ENCODE measurements around the gene CHAMP1. TPM values are rescaled to one million over a fixed set of nuclear protein-coding genes. Genes with fewer than 3 reads are reported as not detected.

The CHAMP1 gene
- total RNA-seq, 4 donors from 2014 or later: 10.0 to 26.8 (median 16.3) TPM

GRCh38 chr13:114288157-114288591, 26.1 kb upstream of the CHAMP1 start:
- H3K36me3 ChIP-seq: peaks cover 27 to 80% (median 72%) of the 10 kb centered on the region in 4 donors
- 88% methylated on average over 8 of the region's 8 CpGs for WGBS

GRCh38 chr13:114296448-114296847, 17.9 kb upstream of the CHAMP1 start:
- H3K27me3 ChIP-seq: no peaks in the 10 kb centered on the region
- 88% methylated on average over 10 of the region's 10 CpGs for WGBS
- peaks cover 39 to 90% (median 61%) of the 10 kb centered on the region in 4 donors for H3K36me3 ChIP-seq
- intact Hi-C loops (cut with DNase I): no loop called here
- no peak overlapping the region for H3K4me3 ChIP-seq
- peaks cover 0 to 7% (median 0%) of the 10 kb centered on the region in 4 donors for H3K4me1 ChIP-seq
- TF ChIP-seq EP300 (IDR thresholded peaks at IDR 0.05) (no peak), CTCF (IDR thresholded peaks at IDR 0.05) (no peak), POLR2A (IDR thresholded peaks at IDR 0.05; ENCODE audit: low read depth) (no peak), POLR2AphosphoS5 (IDR thresholded peaks at IDR 0.05) (no peak)
- no peak overlapping the region for H3K27ac ChIP-seq (replicated peaks in 1 of 4)
- no peaks in the 10 kb centered on the region for H3K9me3 ChIP-seq
- DNase-seq (ENCODE audit: extremely low spot score): no peak

More at GRCh38 chr13:114288157-114288591, 26.1 kb upstream of the CHAMP1 start:
- no peak overlapping the region for H3K27ac ChIP-seq (replicated peaks in 1 of 4)
- TF ChIP-seq EP300 (IDR thresholded peaks at IDR 0.05) (no peak), POLR2A (IDR thresholded peaks at IDR 0.05; ENCODE audit: low read depth) (no peak), POLR2AphosphoS5 (IDR thresholded peaks at IDR 0.05) (no peak), CTCF (IDR thresholded peaks at IDR 0.05) (no peak)
- H3K4me1 ChIP-seq: peaks cover under 1 to 22% (median 19%) of the 10 kb centered on the region in 4 donors
- no peaks in the 10 kb centered on the region for H3K9me3 ChIP-seq
- intact Hi-C loops (cut with DNase I): no loop called here
- H3K4me3 ChIP-seq: no peak overlapping the region
- DNase-seq (ENCODE audit: extremely low spot score): no peak
- no peaks in the 10 kb centered on the region for H3K27me3 ChIP-seq

GRCh38 chr13:114296902-114297301, 17.4 kb upstream of the CHAMP1 start:
- DNase-seq (ENCODE audit: extremely low spot score): no peak

GRCh38 chr13:114298866-114299265, 15.4 kb upstream of the CHAMP1 start:
- H3K27ac ChIP-seq (replicated peaks in 1 of 4): no peak overlapping the region
- no peak overlapping the region for H3K4me3 ChIP-seq
- no peak for DNase-seq (ENCODE audit: extremely low spot score)
- TF ChIP-seq POLR2AphosphoS5 (IDR thresholded peaks at IDR 0.05): no peak
- no peak for TF ChIP-seq EP300 (IDR thresholded peaks at IDR 0.05)
- H3K9me3 ChIP-seq: no peaks in the 10 kb centered on the region
- intact Hi-C loops (cut with DNase I): no loop called here
- WGBS: 90% methylated on average over 12 of the region's 12 CpGs
- peaks cover 29 to 92% (median 68%) of the 10 kb centered on the region in 4 donors for H3K36me3 ChIP-seq
- peaks cover 0 to 7% (median 0%) of the 10 kb centered on the region in 4 donors for H3K4me1 ChIP-seq
- no peaks in the 10 kb centered on the region for H3K27me3 ChIP-seq

More at GRCh38 chr13:114296902-114297301, 17.4 kb upstream of the CHAMP1 start:
- Histone ChIP-seq H3K9me3 (no peaks in the 10 kb centered on the region), H3K4me1 (peaks cover 0 to 7% (median 0%) of the 10 kb centered on the region in 4 donors), H3K27ac (replicated peaks in 1 of 4) (no peak overlapping the region), H3K27me3 (no peaks in the 10 kb centered on the region), H3K4me3 (no peak overlapping the region), H3K36me3 (peaks cover 35 to 90% (median 62%) of the 10 kb centered on the region in 4 donors)
- TF ChIP-seq CTCF (IDR thresholded peaks at IDR 0.05) (no peak), EP300 (IDR thresholded peaks at IDR 0.05) (no peak), POLR2AphosphoS5 (IDR thresholded peaks at IDR 0.05) (no peak), POLR2A (IDR thresholded peaks at IDR 0.05; ENCODE audit: low read depth) (no peak)
- intact Hi-C loops (cut with DNase I): no loop called here
- WGBS: 80% methylated on average over 5 of the region's 5 CpGs

- WGBS: 90% methylated on average over 10 of the region's 12 CpGs
- DNase-seq (ENCODE audit: extremely low spot score): no peak
- TF ChIP-seq EP300 (IDR thresholded peaks at IDR 0.05) (no peak), CTCF (IDR thresholded peaks at IDR 0.05) (no peak), POLR2A (IDR thresholded peaks at IDR 0.05; ENCODE audit: low read depth) (no peak), POLR2AphosphoS5 (IDR thresholded peaks at IDR 0.05) (no peak)
- no peaks in the 10 kb centered on the region for H3K9me3 ChIP-seq
- H3K27ac ChIP-seq (replicated peaks in 1 of 4): no peak overlapping the region
- H3K4me1 ChIP-seq: peaks cover 0 to 7% (median 0%) of the 10 kb centered on the region in 4 donors
- H3K27me3 ChIP-seq: no peaks in the 10 kb centered on the region
- intact Hi-C loops (cut with DNase I): no loop called here
- H3K36me3 ChIP-seq: peaks cover 29 to 93% (median 70%) of the 10 kb centered on the region in 4 donors
- H3K4me3 ChIP-seq: no peak overlapping the region
Measured at GRCh38 chr13:114299604-114300305, 14.5 kb upstream of the CHAMP1 start.

All from esophagus muscularis mucosa (tissue), 4 donors.